ENCODE measurements around the gene DYDC2. TPM values are rescaled to one million over a fixed set of nuclear protein-coding genes. Genes with fewer than 3 reads are reported as not detected.

The DYDC2 gene
- total RNA-seq, 1 donor from 2014 or later = not detected

DNA sequence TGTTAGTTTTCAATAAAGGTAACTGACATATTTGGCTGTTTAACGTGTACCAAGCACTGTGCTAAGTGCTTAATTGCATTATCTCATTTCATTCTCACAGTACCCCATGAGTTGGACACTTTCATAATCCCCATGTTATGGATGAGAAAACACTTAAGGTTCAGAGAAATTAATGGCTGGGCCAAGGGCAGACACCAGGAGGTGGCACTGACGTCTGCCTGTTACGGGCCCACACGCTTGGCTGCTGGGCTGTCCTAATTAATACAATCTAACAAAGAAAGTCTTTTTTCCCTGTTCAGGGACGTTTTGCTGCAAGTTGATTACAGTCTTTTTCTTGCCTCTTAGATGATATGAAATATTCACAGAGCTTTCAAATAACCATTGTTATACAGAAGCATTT, 16.1 kb downstream of the DYDC2 start:
- no peaks in the 10 kb centered on the region for H3K4me1 ChIP-seq (ENCODE audit: insufficient read depth, low read length)
- no peaks in the 10 kb centered on the region for H3K4me1 Mint-ChIP-seq (ENCODE audit: low read depth, unreplicated experiment)

DNA sequence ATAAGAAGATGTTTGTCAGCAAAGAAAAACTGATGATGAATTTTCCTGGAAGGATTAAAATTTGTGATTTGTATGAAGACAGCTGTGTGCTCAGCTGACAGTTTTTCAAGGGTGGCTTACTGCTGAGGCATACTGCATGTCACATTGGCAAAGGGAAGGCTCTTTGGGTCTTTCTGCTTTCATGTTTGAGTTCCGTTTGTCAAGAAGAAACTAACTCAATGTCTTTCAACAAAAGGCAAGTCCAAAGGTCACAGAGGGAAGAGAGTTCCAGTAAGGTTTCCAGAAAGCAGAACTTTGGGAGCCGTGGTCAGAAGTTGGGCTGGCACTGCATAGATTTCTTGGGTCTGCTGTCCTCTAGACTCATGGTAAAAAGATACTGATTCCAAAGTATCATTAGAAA, 16.9 kb downstream of the DYDC2 start:
- DNase-seq (ENCODE audit: low read depth) = no peak
- Histone ChIP-seq H3K9me3 (ENCODE audit: insufficient read depth, low read depth, low read length) (no peaks in the 10 kb centered on the region), H3K4me1 (ENCODE audit: insufficient read depth, low read length) (no peaks in the 10 kb centered on the region), H4K20me1 (ENCODE audit: insufficient read depth, low read length) (no peaks in the 10 kb centered on the region), H3K4me2 (ENCODE audit: low read length) (no peak overlapping the region), H3K4me3 (ENCODE audit: insufficient read depth, low read depth, low read length) (no peak overlapping the region), H3K36me3 (ENCODE audit: insufficient read depth, low read length) (no peaks in the 10 kb centered on the region), H3K27ac (ENCODE audit: low read depth, low read length) (no peak overlapping the region), H3K27me3 (ENCODE audit: insufficient read depth, low read length) (peaks cover 2% of the 10 kb centered on the region), H3K79me2 (ENCODE audit: insufficient read depth, low read length) (no peaks in the 10 kb centered on the region), H3K9ac (ENCODE audit: low read length) (no peak overlapping the region), H2AFZ (ENCODE audit: low read depth, low read length) (no peak overlapping the region)
- Mint-ChIP-seq H3K9me3 (ENCODE audit: unreplicated experiment) (peaks cover 6% of the 10 kb centered on the region), H3K27me3 (ENCODE audit: low read depth, unreplicated experiment) (peaks cover 11% of the 10 kb centered on the region), H3K4me1 (ENCODE audit: low read depth, unreplicated experiment) (no peaks in the 10 kb centered on the region), H3K27ac (ENCODE audit: unreplicated experiment) (no peak overlapping the region), H3K36me3 (ENCODE audit: low read depth, unreplicated experiment) (no peaks in the 10 kb centered on the region), H3K4me3 (ENCODE audit: unreplicated experiment) (no peak overlapping the region)
- TF ChIP-seq, protein P1, sequence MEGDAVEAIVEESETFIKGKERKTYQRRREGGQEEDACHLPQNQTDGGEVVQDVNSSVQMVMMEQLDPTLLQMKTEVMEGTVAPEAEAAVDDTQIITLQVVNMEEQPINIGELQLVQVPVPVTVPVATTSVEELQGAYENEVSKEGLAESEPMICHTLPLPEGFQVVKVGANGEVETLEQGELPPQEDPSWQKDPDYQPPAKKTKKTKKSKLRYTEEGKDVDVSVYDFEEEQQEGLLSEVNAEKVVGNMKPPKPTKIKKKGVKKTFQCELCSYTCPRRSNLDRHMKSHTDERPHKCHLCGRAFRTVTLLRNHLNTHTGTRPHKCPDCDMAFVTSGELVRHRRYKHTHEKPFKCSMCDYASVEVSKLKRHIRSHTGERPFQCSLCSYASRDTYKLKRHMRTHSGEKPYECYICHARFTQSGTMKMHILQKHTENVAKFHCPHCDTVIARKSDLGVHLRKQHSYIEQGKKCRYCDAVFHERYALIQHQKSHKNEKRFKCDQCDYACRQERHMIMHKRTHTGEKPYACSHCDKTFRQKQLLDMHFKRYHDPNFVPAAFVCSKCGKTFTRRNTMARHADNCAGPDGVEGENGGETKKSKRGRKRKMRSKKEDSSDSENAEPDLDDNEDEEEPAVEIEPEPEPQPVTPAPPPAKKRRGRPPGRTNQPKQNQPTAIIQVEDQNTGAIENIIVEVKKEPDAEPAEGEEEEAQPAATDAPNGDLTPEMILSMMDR (IDR thresholded peaks at IDR 0.05; ENCODE audit: insufficient read depth, low read depth, low read length) = no peak
- TF ChIP-seq EZH2 (IDR thresholded peaks at IDR 0.05; ENCODE audit: insufficient read depth, low read length) = no peak
- no peak for FAIRE-seq

More for the DNA sequence above, 16.1 kb downstream of the DYDC2 start:
- Histone ChIP-seq H3K79me2 (ENCODE audit: insufficient read depth, low read length) (no peaks in the 10 kb centered on the region), H3K36me3 (ENCODE audit: insufficient read depth, low read length) (no peaks in the 10 kb centered on the region), H3K4me2 (ENCODE audit: low read length) (no peak overlapping the region), H3K4me3 (ENCODE audit: insufficient read depth, low read depth, low read length) (no peak overlapping the region), H3K9ac (ENCODE audit: low read length) (no peak overlapping the region), H4K20me1 (ENCODE audit: insufficient read depth, low read length) (no peaks in the 10 kb centered on the region), H3K27ac (ENCODE audit: low read depth, low read length) (no peak overlapping the region), H3K27me3 (ENCODE audit: insufficient read depth, low read length) (peaks cover 2% of the 10 kb centered on the region), H3K9me3 (ENCODE audit: insufficient read depth, low read depth, low read length) (no peaks in the 10 kb centered on the region), H2AFZ (ENCODE audit: low read depth, low read length) (no peak overlapping the region)
- H3K4me3 Mint-ChIP-seq (ENCODE audit: unreplicated experiment) = no peak overlapping the region
- peaks cover 11% of the 10 kb centered on the region for H3K27me3 Mint-ChIP-seq (ENCODE audit: low read depth, unreplicated experiment)
- TF ChIP-seq EZH2 (IDR thresholded peaks at IDR 0.05; ENCODE audit: insufficient read depth, low read length) = no peak
- TF ChIP-seq, protein P1 (IDR thresholded peaks at IDR 0.05; ENCODE audit: insufficient read depth, low read depth, low read length) = no peak
- no peak for DNase-seq (ENCODE audit: low read depth)
- peaks cover 9% of the 10 kb centered on the region for H3K9me3 Mint-ChIP-seq (ENCODE audit: unreplicated experiment)
- FAIRE-seq = no peak
- H3K27ac Mint-ChIP-seq (ENCODE audit: unreplicated experiment) = no peak overlapping the region
- H3K36me3 Mint-ChIP-seq (ENCODE audit: low read depth, unreplicated experiment) = no peaks in the 10 kb centered on the region

DNA sequence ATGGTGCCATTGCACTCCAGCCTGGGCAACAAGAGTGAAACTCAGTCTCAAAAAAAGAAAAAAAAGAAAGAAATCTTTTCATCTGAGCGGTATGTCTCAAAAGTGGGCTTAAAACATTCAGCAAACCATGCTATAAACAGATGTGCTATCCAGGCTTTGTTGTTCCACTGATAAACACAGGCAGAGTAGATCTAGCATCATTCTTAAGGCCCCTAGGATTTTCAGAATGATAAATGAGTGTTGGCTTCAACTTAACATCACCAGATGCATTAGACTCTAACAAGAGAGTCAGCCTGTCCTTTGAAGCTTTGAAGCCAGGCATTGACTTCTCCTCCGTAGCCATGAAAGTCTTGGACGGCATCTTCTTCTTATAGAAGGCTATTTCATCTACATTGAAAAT, 23.1 kb downstream of the DYDC2 start:
- DNase-seq (ENCODE audit: low read depth) = no peak

More for the DNA sequence above, 23.1 kb downstream of the DYDC2 start:
- no peak for FAIRE-seq
- Histone ChIP-seq H2AFZ (ENCODE audit: low read depth, low read length) (no peak overlapping the region), H3K4me3 (ENCODE audit: insufficient read depth, low read depth, low read length) (no peak overlapping the region), H3K36me3 (ENCODE audit: insufficient read depth, low read length) (no peaks in the 10 kb centered on the region), H3K4me2 (ENCODE audit: low read length) (no peak overlapping the region), H3K4me1 (ENCODE audit: insufficient read depth, low read length) (no peaks in the 10 kb centered on the region), H3K9ac (ENCODE audit: low read length) (no peak overlapping the region), H3K27me3 (ENCODE audit: insufficient read depth, low read length) (peaks cover 5% of the 10 kb centered on the region), H4K20me1 (ENCODE audit: insufficient read depth, low read length) (no peaks in the 10 kb centered on the region), H3K9me3 (ENCODE audit: insufficient read depth, low read depth, low read length) (no peaks in the 10 kb centered on the region), H3K79me2 (ENCODE audit: insufficient read depth, low read length) (no peaks in the 10 kb centered on the region), H3K27ac (ENCODE audit: low read depth, low read length) (no peak overlapping the region)
- Mint-ChIP-seq H3K4me3 (ENCODE audit: unreplicated experiment) (no peak overlapping the region), H3K9me3 (ENCODE audit: unreplicated experiment) (no peaks in the 10 kb centered on the region), H3K27me3 (ENCODE audit: low read depth, unreplicated experiment) (peaks cover 4% of the 10 kb centered on the region), H3K27ac (ENCODE audit: unreplicated experiment) (no peak overlapping the region), H3K4me1 (ENCODE audit: low read depth, unreplicated experiment) (no peaks in the 10 kb centered on the region), H3K36me3 (ENCODE audit: low read depth, unreplicated experiment) (no peaks in the 10 kb centered on the region)
- no peak for TF ChIP-seq EZH2 (IDR thresholded peaks at IDR 0.05; ENCODE audit: insufficient read depth, low read length)
- TF ChIP-seq, protein P1 (IDR thresholded peaks at IDR 0.05; ENCODE audit: insufficient read depth, low read depth, low read length) = no peak
